Measurements from ENCODE around the gene GSG1L.

Gene GSG1L

GRCh38 chr16:27820646-27821345, 242.7 kb downstream of the GSG1L start:
- no peak for TF ChIP-seq GATA1 (IDR thresholded peaks at IDR 0.05; ENCODE audit: low read depth, low read length)
- no peak for TF ChIP-seq POLR2A (IDR thresholded peaks at IDR 0.05; ENCODE audit: low read length)
- no peak for DNase-seq

DNA sequence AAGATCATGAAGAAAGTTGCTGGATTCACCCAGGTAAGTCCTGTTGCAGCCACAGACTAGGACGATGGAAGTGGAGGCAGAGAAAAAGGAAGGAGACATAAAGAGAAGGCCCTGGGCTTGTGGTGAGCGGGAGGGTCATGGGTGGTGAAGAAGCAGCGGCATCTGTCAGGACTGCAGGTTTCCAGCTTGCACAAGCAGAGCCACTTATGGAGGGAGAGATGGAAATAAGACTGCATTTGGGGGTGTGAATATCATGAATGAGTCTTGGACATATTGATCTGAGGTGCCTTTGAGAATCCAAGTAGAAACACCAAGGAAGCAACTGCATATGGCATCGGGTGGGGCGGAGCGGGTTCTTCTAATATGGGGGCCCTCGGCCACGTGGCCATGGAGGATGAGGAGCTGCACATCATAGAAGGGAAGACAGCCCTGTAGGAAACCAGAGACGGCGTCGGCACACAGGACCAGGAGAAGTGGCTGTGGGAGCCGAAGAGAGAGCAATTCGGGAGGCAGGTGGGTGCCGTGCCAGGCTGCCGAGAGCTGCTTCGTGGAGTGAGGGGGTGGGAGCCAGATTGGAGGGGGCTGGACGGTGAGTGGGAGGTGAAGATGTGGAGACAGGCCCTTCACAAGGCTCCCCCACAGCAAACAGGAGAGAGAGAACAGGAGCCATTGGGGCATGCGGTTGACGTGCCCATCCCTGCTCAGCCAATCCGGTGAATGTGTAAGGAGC, 243.5 kb downstream of the GSG1L start:
- no peak for DNase-seq
- TF ChIP-seq POLR2A (IDR thresholded peaks at IDR 0.05; ENCODE audit: low read length) (no peak), GATA1 (IDR thresholded peaks at IDR 0.05; ENCODE audit: low read depth, low read length) (no peak)

DNA sequence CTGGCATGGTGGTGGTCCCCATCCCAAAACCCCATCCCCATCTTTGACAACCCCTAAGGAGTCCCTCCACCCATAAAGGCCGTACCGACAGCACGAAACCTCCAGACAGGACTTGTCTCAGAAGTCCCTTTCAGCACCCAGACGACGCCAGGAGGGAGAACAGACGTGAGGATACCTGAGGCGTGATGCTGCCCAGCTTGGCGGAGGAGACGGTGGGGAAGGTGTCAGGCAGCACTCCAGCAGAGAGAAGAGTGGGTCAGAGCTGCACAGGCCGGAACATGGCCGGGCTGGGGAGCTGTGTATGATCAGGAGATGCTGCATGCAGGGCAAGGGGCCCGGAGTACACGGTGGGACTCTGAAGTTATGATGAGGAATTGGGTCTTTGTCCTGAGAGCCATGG, 244.2 kb downstream of the GSG1L start:
- TF ChIP-seq POLR2A (IDR thresholded peaks at IDR 0.05; ENCODE audit: low read length) (no peak), GATA1 (IDR thresholded peaks at IDR 0.05; ENCODE audit: low read depth, low read length) (no peak)
- no peak for DNase-seq

DNA sequence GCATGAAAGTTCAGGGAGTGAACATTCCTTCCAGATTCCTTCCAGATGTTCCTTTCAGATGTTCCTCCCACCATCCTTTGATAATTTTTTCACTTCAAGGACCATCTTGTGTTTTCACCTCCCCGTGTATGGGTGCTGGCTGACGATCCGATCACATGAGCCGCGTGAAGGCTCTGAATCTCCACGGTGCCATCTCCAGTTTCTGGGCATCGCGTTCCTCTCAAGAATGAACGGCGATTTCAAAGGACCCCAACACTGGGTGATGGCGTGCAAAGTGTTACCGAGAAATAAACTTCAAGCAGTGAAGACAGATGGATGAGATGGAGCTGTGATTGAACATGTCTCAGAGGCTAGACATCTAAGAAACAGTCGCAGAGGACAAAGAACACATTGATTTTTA, 245.3 kb downstream of the GSG1L start:
- no peak for DNase-seq
- TF ChIP-seq POLR2A (IDR thresholded peaks at IDR 0.05; ENCODE audit: low read length), result no peak
- TF ChIP-seq GATA1 (IDR thresholded peaks at IDR 0.05; ENCODE audit: low read depth, low read length), result no peak

DNA sequence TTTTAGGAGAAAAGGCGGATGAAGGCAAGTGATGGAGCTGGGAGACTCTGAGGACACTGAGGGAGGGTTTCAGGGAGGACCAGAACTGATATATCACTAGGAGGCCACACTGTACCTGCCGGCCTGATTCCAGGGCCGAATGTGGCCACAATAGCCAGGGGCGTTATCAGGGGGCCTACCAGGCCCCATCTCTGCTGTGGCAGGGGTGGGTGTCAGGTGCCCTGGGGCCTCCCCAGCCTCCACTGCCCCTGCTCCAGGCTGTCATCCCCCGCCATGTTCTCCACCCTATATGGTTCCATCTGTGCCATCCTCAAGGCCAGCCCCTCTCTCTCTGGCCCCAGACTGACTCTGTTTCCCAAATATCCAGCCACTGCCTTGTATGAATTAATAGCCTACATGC, 246.5 kb downstream of the GSG1L start:
- no peak for DNase-seq
- TF ChIP-seq GATA1 (IDR thresholded peaks at IDR 0.05; ENCODE audit: low read depth, low read length), result no peak
- no peak for TF ChIP-seq POLR2A (IDR thresholded peaks at IDR 0.05; ENCODE audit: low read length)

DNA sequence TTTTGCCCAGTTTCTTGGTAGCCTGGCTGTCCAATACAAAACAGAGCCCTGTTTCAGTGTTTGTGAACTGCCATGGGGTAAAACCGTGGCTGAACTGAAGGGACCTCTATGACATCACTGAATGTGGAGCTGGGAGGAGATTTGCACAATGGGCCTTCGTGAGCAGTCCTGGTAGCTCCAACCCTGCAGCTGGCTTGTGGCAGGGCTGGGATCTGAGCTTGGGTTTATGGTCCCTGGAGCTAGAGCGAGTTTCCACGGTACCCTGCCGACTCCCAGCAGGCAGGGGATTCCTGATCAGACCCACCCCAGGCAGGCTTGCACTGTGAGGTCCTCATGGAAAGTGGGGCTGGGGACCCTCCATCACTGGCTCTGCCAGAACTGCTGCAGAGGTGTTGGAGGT, 247.0 kb downstream of the GSG1L start:
- DNase-seq, result no peak
- no peak for TF ChIP-seq POLR2A (IDR thresholded peaks at IDR 0.05; ENCODE audit: low read length)
- no peak for TF ChIP-seq GATA1 (IDR thresholded peaks at IDR 0.05; ENCODE audit: low read depth, low read length)

- no peak for TF ChIP-seq GATA1 (IDR thresholded peaks at IDR 0.05; ENCODE audit: low read depth, low read length)
- no peak for TF ChIP-seq POLR2A (IDR thresholded peaks at IDR 0.05; ENCODE audit: low read length)
- no peak for DNase-seq
Observed at GRCh38 chr16:27813591-27813990, 249.9 kb downstream of the GSG1L start.

DNA sequence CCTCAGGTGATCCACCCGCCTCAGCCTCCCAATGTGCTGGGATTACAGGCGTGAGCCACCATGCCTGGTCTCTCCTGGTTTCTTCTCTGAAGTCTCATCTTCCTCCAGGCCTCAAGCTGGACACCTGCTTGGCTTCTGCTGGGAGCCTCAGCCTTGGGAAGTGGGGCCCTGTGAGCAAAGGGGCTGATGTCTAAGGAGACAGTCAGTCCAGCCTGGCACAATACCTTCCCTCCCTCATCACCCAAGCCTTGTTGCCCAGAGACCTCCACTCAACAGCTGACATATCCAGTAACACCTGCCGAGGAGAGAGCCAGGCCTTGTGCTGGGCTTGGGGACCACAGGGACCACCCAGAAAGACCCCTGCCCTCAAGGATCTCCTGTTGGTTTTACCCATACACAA, 251.6 kb downstream of the GSG1L start:
- no peak for DNase-seq
- no peak for TF ChIP-seq GATA1 (IDR thresholded peaks at IDR 0.05; ENCODE audit: low read depth, low read length)

DNA sequence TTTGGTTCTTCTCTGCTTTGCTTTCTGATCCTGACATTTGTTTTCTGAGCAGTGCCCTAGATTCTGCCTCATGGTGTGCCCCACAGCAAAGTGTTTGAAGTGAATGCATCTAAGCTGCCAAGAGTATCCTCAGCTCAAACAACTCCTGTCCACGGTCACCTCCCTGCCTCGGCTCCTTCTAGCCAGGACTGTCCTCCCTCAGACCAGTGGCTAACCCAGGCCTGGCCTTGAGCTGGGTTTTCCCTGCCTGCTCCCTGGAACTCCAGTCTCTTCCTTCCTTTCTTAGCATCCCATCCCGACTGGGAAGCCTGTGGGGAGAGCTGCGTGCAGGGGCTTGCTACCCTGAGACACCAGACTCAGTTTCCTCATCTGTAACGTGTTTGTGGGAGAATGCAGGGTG, 256.5 kb downstream of the GSG1L start:
- TF ChIP-seq POLR2A (IDR thresholded peaks at IDR 0.05; ENCODE audit: low read length) (no peak), GATA1 (IDR thresholded peaks at IDR 0.05; ENCODE audit: low read depth, low read length) (no peak)
- no peak for DNase-seq

DNA sequence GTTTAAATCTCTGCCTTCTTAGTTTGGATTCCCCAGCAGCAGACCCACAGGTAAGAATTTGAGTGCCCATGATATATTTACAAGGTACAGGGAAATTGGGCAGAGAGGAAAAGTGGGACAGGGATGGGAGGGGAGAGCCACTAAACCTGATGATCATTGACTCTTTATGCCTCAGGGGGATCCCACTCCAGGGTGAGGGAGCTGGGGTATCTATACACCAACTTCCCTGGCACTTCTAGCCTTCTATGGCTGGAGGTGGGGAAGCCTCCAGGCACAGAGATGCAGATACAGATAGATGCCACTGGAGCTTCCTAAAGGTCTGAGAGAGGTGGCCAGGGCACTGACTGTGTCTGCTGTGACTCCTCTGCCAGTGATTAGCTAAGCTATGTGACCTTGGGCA, 257.1 kb downstream of the GSG1L start:
- no peak for DNase-seq

DNA sequence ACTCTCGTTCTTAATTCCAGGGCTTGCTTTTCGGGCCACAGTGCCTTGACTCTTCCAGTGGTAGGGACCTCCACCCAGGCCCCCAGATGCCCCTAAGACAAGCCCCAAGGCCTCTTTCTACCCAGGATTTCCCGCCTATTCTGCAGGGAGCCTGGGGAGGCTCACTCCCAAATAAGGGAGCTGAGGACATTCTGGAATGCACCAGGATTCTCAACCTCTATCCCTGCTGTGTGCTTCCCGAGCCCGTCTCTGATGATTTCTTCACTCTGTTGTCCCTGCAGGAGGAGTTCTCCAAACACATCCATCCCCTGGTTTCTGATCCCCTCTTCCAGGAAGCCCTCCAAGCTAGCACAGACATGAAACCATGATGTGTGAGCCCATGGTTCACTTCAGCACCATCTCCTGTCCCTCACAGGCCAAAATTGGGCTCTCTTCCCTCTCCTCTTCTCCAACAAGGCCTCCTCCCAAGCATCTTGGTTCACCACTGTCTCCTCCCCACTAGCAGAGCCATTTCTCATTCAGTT, 257.6 kb downstream of the GSG1L start:
- DNase-seq, result no peak
- no peak for TF ChIP-seq POLR2A (IDR thresholded peaks at IDR 0.05; ENCODE audit: low read length)
- TF ChIP-seq GATA1 (IDR thresholded peaks at IDR 0.05; ENCODE audit: low read depth, low read length), result no peak

More for the DNA sequence above, 257.1 kb downstream of the GSG1L start:
- no peak for TF ChIP-seq POLR2A (IDR thresholded peaks at IDR 0.05; ENCODE audit: low read length)
- TF ChIP-seq GATA1 (IDR thresholded peaks at IDR 0.05; ENCODE audit: low read depth, low read length), result no peak

DNA sequence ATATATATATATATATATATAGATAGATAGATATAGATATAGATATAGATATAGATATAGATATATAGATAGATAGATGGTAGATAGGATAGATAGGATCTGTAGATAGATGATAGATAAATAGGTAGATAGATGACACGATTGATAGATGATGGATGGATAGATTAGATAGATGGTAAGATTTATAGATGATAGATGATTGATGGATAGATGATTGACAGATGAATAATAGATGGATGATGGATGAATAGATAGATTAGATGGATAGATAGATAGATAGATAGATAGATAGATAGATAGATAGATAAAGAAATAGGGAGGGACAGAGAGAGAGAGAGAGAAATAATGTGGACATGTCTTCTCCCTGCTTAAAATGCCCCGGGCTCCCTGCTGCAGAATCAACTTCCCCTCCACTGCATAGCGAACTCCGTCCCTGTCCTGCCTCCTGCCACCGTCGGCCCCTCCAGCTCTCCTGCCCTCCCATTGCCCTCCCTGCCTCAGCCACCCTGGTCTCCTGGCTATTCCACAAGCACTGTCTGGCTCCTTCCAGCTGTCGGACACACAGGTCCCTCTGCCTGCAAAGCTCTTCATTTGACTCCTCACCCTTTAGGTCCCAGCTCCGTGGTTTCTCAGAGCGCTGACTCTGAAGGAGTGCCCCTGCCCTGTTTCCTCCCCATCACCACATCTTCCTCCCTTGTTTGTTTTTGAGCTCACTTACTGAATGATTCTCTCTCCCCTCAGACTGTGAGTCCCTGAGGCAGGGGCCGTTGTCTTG, 259.6 kb downstream of the GSG1L start:
- DNase-seq, result no peak
- TF ChIP-seq POLR2A (IDR thresholded peaks at IDR 0.05; ENCODE audit: low read length) (no peak), GATA1 (IDR thresholded peaks at IDR 0.05; ENCODE audit: low read depth, low read length) (no peak)

DNA sequence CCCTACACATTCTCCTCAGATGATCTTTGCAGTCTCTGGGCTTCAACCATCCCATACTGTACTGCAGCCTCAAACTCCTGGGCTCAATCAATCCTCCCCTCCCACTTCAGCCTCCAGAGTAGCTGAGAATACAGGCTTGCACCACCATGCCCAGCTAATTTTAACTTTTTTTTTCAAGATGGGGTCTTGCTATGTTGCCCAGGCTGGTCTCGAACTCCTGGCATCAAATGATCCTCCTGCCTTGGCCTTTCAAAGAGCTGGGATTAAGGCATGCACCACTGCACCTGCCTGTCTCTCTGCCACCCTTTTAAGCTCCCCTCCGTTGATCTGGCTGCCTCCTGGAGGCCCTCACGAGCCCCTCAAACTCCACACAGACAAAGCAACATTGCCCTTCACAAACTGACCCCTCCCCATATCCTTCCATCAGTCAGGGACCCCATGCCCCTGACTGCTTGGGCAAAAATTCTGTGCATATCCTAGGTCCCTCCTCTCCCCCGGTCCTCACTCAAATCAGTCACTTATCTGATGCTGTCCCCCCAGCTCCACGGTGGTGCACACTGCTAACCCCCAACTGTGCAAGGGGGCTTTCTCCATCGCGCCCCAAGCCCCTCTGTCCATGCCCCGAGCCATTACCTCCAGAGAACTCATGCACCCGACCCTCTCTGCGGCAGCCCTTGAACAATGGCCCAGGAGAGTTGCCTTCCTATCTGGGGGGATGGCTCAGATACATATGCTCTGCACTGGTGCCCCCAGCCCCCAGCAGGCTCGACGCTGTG, 260.7 kb downstream of the GSG1L start:
- DNase-seq, result no peak
- no peak for TF ChIP-seq POLR2A (IDR thresholded peaks at IDR 0.05; ENCODE audit: low read length)
- TF ChIP-seq GATA1 (IDR thresholded peaks at IDR 0.05; ENCODE audit: low read depth, low read length), result no peak

Measured in erythroblast (primary cell).